Fibroblast of skin of left quadriceps (primary cell): Measurements from ENCODE around the gene DAP3.
A peak's percentile ranks its signal among the peaks of the same experiment; 100 is the strongest.
"Not testable (repeated sequence)": the region's sequence is repeated elsewhere in the genome, so short reads cannot be mapped to it uniquely, and the experiment has no call there.

Source experiments
- DNase-seq, 2 experiments: peaks; one replicate each; pipeline ENCODE4 v3.0.0-alpha.2; 2013; ENCODE audit warnings: low read depth in 2 of 2

DAP3 gene

DNA sequence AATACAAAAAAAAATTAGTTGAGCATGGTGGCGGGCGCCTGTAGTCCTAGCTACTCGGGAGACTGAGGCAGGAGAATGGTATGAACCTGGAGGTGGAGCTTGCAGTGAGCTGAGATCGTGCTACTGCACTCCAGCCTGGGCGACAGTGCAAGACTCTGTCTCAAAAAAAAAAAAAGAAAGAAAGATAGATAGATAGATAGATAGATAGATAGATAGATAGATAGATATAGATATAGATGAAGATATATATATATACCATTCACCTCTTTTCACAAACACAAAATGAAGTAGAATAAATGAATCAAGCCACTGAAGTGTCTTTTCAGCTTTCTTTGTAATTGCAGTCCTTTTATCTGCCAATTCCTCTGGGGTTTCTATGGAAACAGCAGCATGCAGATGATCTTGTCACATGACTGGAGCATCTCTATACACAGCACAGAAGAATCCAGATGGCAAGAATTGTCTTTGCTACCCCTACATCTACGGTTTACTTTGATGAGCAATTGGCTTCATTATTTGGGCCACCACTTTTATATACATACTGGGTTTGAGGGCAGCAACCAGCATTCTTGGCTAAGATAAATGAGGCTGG is 29.7 kb downstream of the DAP3 start:
- DNase-seq, result not testable (repeated sequence)

DNA sequence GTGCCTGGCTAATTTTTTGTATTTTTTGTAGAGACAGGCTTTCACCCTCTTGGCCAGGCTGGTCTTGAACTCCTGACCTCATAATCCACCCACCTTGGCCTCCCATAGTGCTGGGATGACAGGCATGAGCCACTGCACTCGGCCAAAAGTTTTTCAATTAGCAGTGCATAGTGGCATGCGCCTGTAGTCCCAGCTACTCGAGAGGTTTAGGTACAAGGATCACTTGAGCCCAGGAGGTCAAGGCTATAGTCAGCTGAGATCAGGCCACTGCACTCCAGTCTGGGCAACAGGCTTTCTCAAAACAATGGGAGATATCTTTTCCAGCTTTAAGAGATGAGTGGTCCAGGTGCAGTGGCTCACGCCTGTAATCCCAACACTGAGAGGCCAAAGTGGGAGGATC is 30.8 kb downstream of the DAP3 start:
- no peak for DNase-seq

- DNase-seq, result no peak
These were observed 36.3 kb downstream of the DAP3 start for GRCh38 chr1:155725142-155725541.

DNA sequence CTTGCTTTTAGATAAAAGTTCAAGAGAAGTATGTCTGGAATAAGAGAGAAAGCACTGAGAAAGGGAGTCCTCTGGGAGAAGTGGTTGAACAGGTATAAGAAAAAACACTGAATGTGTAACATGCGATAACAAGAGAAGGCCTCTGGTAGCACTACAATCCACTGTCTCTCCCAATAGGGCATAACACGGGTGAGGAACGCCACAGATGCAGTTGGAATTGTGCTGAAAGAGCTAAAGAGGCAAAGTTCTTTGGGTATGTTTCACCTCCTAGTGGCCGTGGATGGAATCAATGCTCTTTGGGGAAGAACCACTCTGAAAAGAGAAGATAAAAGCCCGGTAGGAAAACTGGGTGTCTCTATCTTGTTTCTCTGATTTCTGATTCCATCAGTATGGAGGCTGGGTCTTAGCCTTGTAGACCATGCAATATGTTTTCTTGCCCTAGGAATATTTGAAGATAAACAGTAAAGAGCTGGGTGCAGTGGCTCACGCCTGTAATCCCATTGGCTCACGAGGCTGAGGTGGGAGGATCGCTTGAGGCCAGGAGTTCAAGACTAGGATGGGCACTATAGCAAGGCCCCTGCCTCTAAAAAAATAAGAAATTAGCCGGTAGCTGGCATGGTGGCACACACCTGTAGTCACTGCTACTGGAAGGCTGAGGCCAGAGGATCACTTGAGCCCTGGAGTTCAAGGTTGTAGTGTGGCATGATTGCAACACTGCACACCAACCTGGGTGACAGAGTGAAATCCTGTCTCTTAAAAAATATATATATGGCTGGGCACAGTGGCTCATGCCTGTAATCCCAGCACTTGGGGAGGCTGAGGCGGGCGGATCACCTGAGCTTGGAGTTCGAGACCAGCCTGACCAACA is 40.4 kb downstream of the DAP3 start:
- peak; percentile 27 to 37 for DNase-seq

- no peak for DNase-seq
These were observed 52.1 kb downstream of the DAP3 start for GRCh38 chr1:155740995-155741394.

DNA sequence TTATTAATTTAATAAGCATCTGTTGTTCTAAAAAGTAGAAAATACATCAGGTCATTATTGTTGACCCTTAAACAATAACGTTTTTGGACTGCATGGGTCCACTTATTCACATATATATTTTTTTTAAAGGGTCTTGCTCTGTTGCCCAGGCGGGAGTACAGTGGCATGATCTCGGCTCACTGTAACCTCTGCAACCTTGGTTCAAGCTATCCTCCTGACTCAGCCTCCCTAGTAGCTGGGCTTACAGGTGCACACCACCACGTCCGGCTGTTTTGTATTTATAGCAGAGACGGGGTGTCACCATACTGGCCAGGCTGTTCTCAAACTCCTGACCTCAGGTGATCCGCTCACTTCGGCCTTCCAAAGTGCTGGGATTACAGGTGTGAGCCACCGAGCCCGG is 53.0 kb downstream of the DAP3 start:
- no peak for DNase-seq

DNA sequence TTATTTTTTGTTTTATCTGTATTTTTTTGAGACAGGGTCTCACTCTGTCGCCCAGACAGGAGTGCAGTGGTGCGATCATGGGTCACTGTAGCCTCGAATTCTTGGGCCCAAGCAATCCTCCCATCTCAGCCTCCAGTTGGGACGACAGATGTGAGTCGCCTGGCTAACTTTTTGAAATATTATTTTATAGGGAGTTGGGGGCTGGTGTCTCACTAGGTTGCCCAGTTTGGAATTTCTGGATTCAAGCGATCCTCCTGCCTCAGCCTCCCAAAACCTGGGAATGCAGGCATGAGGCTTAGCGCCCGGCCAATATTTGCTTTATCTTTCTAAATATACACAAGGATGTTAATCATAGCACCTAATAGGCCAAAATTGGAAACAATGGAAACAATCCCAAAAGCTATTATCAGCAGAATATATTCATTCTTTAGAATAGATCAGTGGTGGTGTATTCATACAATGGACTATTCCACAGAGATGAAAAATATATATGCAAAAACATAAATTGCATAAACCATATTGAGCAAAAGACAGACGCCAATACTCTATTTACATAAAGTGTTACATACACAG is 55.9 kb downstream of the DAP3 start:
- no peak for DNase-seq

DNA sequence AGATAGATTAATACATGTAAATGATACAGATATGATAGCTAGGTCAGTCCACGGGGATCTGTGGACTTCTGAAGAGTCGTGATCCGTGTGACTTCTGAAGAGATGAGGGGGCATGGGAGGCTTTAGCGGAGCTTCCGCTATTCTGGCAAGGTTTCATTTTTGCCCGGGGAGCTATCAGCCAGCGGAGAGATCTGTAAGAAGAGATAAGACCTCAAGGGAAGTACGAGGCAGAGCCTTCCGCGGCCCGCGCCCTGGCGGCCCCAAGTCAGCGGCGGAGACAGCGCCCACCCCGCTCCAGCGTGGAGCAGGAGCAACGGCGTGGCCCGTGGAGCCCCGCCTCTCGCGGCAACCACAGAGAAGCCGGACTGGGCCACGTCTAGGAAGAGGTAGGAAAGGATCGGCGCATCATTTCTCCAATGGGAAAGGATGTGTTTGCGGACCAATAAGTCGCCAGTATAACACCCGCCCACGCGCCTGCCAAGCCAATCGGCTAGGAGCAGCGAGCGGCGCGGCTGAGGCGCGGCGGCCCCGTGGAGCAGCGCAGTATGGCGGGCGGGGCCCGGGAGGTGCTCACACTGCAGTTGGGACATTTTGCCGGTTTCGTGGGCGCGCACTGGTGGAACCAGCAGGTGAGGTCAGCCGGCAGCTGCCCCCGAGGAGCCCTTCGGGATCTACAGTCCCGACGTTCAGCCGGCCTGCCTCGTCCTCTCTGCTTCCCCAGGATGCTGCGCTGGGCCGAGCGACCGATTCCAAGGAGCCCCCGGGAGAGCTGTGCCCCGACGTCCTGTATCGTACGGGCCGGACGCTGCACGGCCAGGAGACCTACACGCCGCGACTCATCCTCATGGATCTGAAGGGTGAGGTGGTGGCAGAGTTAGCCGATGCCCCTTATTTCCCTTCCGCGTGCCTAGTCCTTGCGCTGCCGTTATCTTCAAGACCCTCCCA is 56.7 kb downstream of the DAP3 start:
- peak; percentile 94 for DNase-seq

- DNase-seq, result not testable (repeated sequence)
These were observed 58.7 kb downstream of the DAP3 start for GRCh38 chr1:155747586-155747985.

GRCh38 chr1:155748141-155748540 is 59.2 kb downstream of the DAP3 start:
- DNase-seq, result not testable (repeated sequence)

DNA sequence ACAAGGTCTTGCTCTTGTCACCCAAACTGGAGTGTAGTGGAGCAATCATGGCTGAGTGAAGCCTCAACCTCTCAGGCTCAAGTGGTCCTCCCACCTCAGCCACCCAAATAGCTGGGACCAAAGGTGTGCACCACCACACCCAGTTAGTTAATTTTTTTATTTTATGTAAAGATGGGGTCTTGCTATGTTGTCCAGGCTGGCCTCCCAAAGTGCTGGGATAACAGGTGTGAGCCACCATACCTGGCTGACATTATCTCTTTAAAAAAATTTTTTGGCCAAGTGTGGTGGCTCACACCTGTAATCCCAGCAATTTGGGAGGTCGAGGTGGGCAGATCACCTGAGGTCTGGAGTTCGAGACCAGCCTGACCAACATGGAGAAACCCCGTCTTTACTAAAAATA is 70.1 kb downstream of the DAP3 start:
- not testable (repeated sequence) for DNase-seq

GRCh38 chr1:155759966-155760630 is 71.2 kb downstream of the DAP3 start:
- no peak for DNase-seq

DNA sequence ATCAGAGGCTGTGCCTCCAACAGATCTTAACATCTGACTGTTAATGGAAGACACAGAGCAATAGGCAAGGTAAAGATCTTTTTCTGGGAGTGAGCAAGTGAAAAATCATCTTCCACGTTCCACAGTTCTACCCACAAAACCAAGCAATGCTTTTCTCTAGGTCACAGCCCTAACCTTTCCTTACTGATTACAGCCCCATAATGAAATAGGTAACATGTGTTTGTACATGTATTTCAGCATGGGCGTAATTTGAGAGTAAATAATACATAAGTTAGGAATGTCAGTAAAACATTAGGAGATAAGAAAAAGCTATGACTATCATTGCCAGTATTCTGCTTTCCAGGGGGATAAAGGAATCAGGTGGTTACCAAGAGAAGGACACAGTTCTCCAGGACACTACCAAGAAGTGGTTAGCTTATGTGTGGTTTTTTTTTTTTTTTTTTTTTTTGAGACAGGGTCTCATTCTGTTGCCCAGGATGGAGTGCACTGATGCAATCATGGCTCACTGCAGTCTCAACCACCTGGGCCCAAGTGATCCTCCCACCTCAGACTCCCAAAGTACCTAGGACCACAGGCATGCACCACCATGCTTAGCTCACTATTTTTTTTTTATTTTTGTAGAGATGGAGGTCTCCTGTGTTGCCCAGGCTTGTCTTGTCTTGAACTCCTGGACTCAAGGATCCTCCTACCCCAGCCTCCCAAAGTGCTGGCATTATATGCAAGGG is 72.0 kb downstream of the DAP3 start:
- no peak for DNase-seq

DNA sequence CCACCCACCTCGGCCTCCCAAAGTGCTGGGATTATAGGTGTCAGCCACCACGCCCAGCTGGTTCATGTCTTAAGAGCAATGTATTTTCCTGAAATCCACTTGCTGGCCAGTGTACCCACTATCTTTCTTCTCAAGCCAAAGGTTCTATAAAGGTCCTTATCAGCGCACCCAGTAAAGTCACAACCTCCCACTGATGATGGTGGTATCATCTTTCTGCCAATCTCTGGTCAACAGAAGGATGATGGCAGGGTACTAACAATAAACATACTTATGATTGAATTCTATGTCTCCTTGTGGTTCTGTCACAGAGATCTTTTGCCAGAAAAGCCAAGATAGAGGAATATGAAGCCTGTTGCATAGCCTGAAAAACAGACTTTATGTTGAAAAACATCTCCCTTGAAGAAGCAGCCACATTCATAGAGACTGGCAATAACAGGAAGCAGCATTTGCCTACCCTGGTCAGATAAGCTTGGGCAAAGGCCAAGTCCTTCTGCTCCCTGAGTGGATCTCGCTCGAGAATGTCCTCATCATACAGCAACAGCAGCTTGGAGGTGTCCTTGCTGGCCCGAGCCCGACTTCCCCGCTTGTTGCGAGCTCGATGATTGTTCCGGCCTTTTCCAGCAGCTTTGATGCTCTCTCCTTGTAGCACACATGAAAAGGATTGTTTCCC is 73.0 kb downstream of the DAP3 start:
- no peak for DNase-seq

- DNase-seq, result peak; percentile 67 to 72
These were observed 74.4 kb downstream of the DAP3 start for GRCh38 chr1:155763090-155763815.

GRCh38 chr1:155763989-155764388 is 75.1 kb downstream of the DAP3 start:
- DNase-seq, result not testable (repeated sequence)

DNA sequence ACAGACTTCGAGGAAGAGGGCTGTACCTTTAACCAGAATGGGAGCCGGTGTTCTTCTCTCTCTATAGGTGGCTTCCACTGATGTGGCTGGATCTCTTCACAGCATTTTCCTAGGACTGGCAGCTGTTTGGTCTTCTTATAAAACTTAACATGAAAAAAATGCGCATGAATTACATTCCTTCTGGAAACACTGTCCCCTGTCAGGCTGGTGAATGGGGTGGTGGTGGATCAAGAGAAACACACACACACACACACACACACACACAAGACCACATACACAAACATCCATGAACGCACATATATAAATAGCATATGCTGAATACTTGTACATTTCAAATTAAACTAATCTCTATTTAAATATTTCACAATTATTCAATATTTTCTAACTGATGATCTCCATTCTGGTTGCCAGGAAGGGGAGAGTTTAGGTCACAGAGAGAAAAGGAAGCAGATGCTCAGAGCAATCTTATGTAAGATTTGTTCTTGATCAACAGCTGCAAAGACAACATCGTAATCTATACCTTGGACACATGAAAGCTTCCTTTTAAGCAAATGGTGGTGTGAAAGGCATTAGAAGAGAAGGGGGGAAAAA is 78.6 kb downstream of the DAP3 start:
- DNase-seq, result not testable (repeated sequence)

GRCh38 chr1:155769257-155769656 is 80.4 kb downstream of the DAP3 start:
- DNase-seq, result no peak

DNA sequence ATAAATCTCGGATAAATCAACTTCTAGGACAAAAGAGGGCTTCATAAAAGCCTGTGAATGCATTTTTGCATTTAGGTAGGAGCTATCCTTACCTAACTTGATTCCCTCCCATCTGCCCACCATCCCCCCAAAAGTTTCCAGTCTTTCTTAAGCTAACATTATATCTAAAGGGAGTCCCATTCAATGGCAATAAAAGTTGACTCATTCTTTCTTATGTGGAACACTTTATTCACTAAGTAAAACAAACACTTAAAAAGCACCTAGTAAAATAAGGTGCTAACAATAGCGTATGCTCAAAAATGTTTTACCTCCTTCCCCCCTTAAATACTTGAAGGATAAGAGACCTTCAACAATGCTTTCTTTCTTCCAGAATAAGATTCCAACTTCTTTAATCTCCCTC is 84.3 kb downstream of the DAP3 start:
- DNase-seq, result no peak
